Jurkat, Clone E6-1 (cell line): ENCODE measurements around the gene MKNK2.
"Not testable (repeated sequence)": the region's sequence is repeated elsewhere in the genome, so short reads cannot be mapped to it uniquely, and the experiment has no call there.

Experiments used
- DNase-seq: peaks from one replicate; pipeline ENCODE4 v3.0.0-alpha.2; 2011; ENCODE audit warnings: low read depth, low spot score
- H3K4me3 ChIP-seq: 2 replicates; pipeline ENCODE4 v1.5.1; 2011; ENCODE audit warnings: mild to moderate bottlenecking, low read length, control low read depth, moderate library complexity

The MKNK2 gene

GRCh38 chr19:2012941-2013682 is 37.9 kb downstream of the MKNK2 start:
- no peak overlapping the region for H3K4me3 ChIP-seq

GRCh38 chr19:2011169-2011568 is 39.9 kb downstream of the MKNK2 start:
- H3K4me3 ChIP-seq, result no peak overlapping the region
- DNase-seq, result no peak

More at GRCh38 chr19:2012941-2013682, 37.9 kb downstream of the MKNK2 start:
- no peak for DNase-seq

GRCh38 chr19:2010135-2010668 is 40.8 kb downstream of the MKNK2 start:
- H3K4me3 ChIP-seq, result no peak overlapping the region
- no peak for DNase-seq

- no peak for DNase-seq
- no peak overlapping the region for H3K4me3 ChIP-seq
Observed at GRCh38 chr19:2003874-2004273, 47.2 kb downstream of the MKNK2 start.

- DNase-seq, result no peak
Observed at GRCh38 chr19:1999856-2000515, 51.1 kb downstream of the MKNK2 start.

GRCh38 chr19:1998712-1999708 is 52.0 kb downstream of the MKNK2 start:
- DNase-seq, result no peak
- H3K4me3 ChIP-seq, result no peak overlapping the region

More at GRCh38 chr19:1999856-2000515, 51.1 kb downstream of the MKNK2 start:
- H3K4me3 ChIP-seq, result no peak overlapping the region

DNA sequence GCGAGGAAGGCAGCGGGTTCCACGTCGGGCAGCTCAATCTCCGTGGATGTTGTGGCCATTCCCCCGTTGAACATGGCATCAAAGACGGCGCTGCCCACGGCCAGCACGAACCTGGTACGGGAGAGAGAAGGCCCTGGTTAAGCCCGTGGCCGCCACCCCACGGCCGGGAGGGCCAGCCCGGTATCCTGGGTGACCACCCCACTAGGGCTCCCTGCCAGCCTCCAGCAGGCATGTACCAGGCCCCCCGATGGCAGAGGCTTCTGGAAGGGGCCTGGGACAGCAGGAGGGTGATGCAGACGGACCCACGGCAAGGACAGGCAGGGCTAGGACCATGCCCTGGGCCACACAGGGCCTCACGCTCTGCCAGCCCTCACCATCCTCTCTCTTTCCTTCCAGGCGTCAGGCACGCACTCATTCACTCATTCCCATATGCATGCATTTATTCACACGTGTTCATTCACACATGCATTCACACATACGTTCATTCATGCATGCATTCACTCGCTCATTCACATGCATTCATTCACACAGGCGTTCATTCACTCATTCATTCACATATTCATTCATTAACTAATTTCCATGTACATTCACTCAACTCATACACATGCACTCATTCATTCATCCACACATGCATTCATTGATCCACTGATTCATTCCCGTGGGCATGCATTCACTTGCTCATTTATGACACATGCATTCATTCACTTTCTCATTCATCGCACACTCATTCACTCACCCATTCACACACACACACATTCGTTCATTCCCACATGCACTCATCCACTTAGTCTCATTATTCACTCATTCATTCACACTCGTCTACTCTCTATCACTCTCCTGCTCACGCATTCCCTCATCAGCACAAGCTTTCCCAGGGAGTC is 53.5 kb downstream of the MKNK2 start:
- DNase-seq, result no peak
- H3K4me3 ChIP-seq, result no peak overlapping the region

DNA sequence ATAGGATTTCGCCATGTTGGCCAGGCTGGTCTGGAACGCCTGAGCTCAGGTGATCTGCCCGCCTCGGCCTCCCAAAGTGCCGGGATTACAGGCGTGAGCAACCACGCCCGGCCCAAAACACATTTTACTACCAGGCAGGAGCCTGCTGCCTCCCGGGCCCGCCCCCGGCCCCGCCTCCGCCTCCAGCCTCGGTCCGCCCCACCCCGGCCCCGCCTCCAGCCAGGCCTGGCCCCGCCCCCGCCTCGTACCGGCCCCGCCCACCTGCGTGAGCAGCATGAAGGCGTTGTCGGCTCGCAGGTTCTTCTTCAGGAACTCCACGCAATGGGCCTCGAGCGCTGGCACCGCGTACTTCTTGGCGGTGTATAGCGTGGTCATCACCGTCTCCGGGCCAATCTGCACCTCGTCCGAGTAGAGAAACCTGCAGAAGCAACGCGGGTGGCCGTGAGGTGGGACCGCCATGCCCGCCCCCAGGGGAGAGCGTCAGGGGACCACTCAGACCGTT is 58.2 kb downstream of the MKNK2 start:
- no peak overlapping the region for H3K4me3 ChIP-seq

GRCh38 chr19:1991018-1991913 is 59.8 kb downstream of the MKNK2 start:
- no peak overlapping the region for H3K4me3 ChIP-seq
- no peak for DNase-seq

More for the DNA sequence above, 58.2 kb downstream of the MKNK2 start:
- DNase-seq, result no peak

DNA sequence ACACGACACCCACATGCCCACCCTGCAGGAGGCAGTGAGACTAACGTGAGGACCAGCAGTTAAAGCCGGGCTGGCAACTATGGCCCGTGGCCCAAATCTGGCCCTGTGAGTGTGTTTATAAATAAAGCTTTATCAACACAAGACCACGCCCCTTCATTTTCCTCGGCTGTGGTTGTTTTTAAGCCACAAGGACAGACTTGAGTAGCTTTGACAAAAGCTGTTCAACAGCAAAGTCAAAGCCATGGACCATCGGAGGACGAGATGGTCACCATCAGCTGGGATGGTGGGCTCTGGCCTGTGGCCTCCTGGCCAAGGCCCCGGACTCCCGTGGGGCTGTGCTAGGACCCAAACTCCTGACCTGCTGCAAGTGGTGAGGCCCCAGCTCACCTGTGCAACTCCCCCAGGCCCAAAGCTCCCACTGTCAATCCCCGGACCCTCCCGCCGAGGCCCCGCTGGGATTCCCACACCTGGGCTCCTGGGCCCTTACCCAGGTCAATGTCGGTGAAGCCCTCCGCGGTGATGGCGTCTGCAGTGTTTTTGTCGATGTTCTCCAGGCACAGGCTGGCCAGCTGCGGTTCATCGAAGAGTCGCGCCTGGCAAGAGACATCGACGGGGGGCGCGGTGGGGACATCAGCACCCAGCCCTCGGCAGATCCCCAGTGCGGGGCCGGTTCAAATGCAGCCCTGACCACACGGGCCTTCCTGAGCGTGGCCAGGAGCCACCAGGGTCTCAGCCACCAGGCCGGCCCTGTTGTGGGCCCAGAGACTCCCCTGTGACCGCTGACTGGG is 60.6 kb downstream of the MKNK2 start:
- no peak overlapping the region for H3K4me3 ChIP-seq
- no peak for DNase-seq

GRCh38 chr19:1989513-1990229 is 61.4 kb downstream of the MKNK2 start:
- no peak for DNase-seq
- H3K4me3 ChIP-seq, result no peak overlapping the region

GRCh38 chr19:1988464-1988863 is 62.6 kb downstream of the MKNK2 start:
- DNase-seq, H3K4me3 ChIP-seq: not testable (repeated sequence)
